HEK293 (cell line): ENCODE measurements around the gene MTFR1L.
A peak's percentile ranks its signal among the peaks of the same experiment; 100 is the strongest.
"Not testable (repeated sequence)": the region's sequence is repeated elsewhere in the genome, so short reads cannot be mapped to it uniquely, and the experiment has no call there.

Experiments
- CTCF ChIA-PET: fragments of 350-600 bp; formaldehyde crosslinking; extraction: SDS; loops from one replicate; lab custom pipeline; 2021; ENCODE audit warnings: antibody characterized with exemption; lab: Yijun Ruan, JAX
- POLR2A ChIA-PET: fragments of 300-600 bp; formaldehyde crosslinking; extraction: SDS; loops from one replicate; lab custom pipeline; 2020; ENCODE audit warnings: antibody characterized with exemption, inconsistent platforms; lab: Yijun Ruan, JAX
- H3K27ac ChIP-seq: fragments of 200-500 bp; sonication (Bioruptor generic); 2 replicates; pipeline ENCODE4 v1.5.1; 2014; ENCODE audit warnings: low read depth, low read length, control low read depth, inconsistent platforms; ENCODE audit errors: extremely low read depth
- H3K36me3 ChIP-seq, 2 experiments: fragments of 200-500 bp in 1 of 2; sonication (Bioruptor generic) in 1 of 2; 1 replicate in 1 of 2; 2 replicates in 1 of 2; pipeline ENCODE4 v1.5.1; 2014 to 2017; ENCODE audit warnings: inconsistent platforms in 2 of 2, low read length in 2 of 2; ENCODE audit not compliant: control insufficient read depth in 2 of 2, insufficient read depth in 1 of 2
- H3K4me1 ChIP-seq: fragments of 200-500 bp; sonication (Bioruptor generic); 2 replicates; pipeline ENCODE4 v1.5.1; 2014; ENCODE audit warnings: mild to moderate bottlenecking, low read length, inconsistent platforms; ENCODE audit not compliant: control insufficient read depth, insufficient read depth
- H3K4me3 ChIP-seq: 2 replicates; pipeline ENCODE4 v1.5.1; 2011; ENCODE audit warnings: low read depth, mild to moderate bottlenecking, control low read depth, low read length, moderate library complexity
- H3K9me3 ChIP-seq: fragments of 200-500 bp; sonication (Bioruptor generic); 2 replicates; pipeline ENCODE4 v1.5.1; 2014; ENCODE audit warnings: low read depth, low read length, inconsistent platforms; ENCODE audit not compliant: control insufficient read depth, insufficient read depth
- SCRT2 ChIP-seq: fragments of 450-650 bp; formaldehyde crosslinking; IDR thresholded peaks from 2 replicates; pipeline ENCODE4 v1.5.1; 2016; ENCODE audit warnings: missing biosample characterization, missing genetic modification characterization
- ZBTB1 ChIP-seq: fragments of 450-650 bp; formaldehyde crosslinking; IDR thresholded peaks from 2 replicates; pipeline ENCODE4 v1.5.1; 2016; ENCODE audit warnings: missing biosample characterization, missing genetic modification characterization
- ZBTB17 ChIP-seq: fragments of 450-650 bp; formaldehyde crosslinking; IDR thresholded peaks from 2 replicates; pipeline ENCODE4 v1.5.1; 2016; ENCODE audit warnings: missing biosample characterization, missing genetic modification characterization
- ZIC2 ChIP-seq: fragments of 450-650 bp; formaldehyde crosslinking; IDR thresholded peaks from 2 replicates; pipeline ENCODE4 v1.5.1; 2016; ENCODE audit warnings: missing biosample characterization, missing genetic modification characterization
- ZNF155 ChIP-seq: fragments of 450-650 bp; formaldehyde crosslinking; IDR thresholded peaks from 2 replicates; pipeline ENCODE4 v1.5.1; 2016; ENCODE audit warnings: missing biosample characterization, missing genetic modification characterization
- ZNF302 ChIP-seq: fragments of 450-650 bp; formaldehyde crosslinking; IDR thresholded peaks from 2 replicates; pipeline ENCODE4 v1.5.1; 2016; ENCODE audit warnings: missing biosample characterization, missing genetic modification characterization, low read depth
- ZNF610 ChIP-seq: fragments of 450-650 bp; formaldehyde crosslinking; IDR thresholded peaks from 2 replicates; pipeline ENCODE4 v1.5.1; 2016; ENCODE audit warnings: missing biosample characterization, missing genetic modification characterization, borderline replicate concordance
- ZNF654 ChIP-seq: fragments of 450-650 bp; formaldehyde crosslinking; IDR thresholded peaks from 2 replicates; pipeline ENCODE4 v1.5.1; 2016; ENCODE audit warnings: low read depth, missing biosample characterization, missing genetic modification characterization
- TF ChIP-seq, protein P1 (sequence below): fragments of 450-650 bp; formaldehyde crosslinking; IDR thresholded peaks from 2 replicates; pipeline ENCODE4 v1.5.1; 2016; ENCODE audit warnings: missing biosample characterization, missing genetic modification characterization
- TF ChIP-seq, protein P2 (sequence below): fragments of 450-650 bp; formaldehyde crosslinking; IDR thresholded peaks from 2 replicates; pipeline ENCODE4 v1.5.1; 2016; ENCODE audit warnings: missing biosample characterization, missing genetic modification characterization
- TF ChIP-seq, protein P3 (sequence below): fragments of 450-650 bp; formaldehyde crosslinking; IDR thresholded peaks from 2 replicates; pipeline ENCODE4 v1.5.1; 2016; ENCODE audit warnings: missing biosample characterization, missing genetic modification characterization

Gene MTFR1L

DNA sequence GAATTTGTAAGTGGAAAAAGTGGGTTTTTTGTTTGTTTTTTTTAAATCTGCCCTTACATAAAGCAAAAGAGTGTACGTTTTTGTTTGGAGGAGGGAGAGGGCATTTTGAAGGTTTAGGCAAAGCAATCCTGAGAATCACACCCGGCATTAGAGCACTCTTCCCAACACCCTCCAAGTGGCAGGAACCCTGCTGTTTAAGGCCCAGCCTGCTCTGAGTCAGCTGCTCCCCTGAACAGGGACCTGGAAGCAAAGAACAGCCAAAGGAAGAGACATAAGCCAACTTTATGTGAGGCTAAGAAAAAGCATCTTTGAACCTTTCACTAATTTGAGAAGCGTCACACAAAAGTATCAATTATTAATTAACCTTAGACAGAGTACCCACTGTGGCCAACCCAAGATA is 16.9 kb downstream of the MTFR1L start:
- H3K9me3 ChIP-seq = no peaks in the 10 kb centered on the region
- no peak overlapping the region for H3K4me3 ChIP-seq
- H3K4me1 ChIP-seq = no peaks in the 10 kb centered on the region
- H3K27ac ChIP-seq = no peak overlapping the region
- peak; percentile 20 for TF ChIP-seq ZIC2 (tag by site-specific recombination)
- no peak for TF ChIP-seq ZNF302 (tag by site-specific recombination)
- CTCF ChIA-PET = interaction anchor here (1.3 to 1.5 kb wide), 2 partner anchors 8 to 59 kb away, joined by 3 to 4 read pairs; no protein-coding TSS in a partner anchor
- peaks cover 8 to 56% of the 10 kb centered on the region in 2 experiments; a peak in 2 of 3 replicates for H3K36me3 ChIP-seq
- POLR2A ChIA-PET = no interaction called here

DNA sequence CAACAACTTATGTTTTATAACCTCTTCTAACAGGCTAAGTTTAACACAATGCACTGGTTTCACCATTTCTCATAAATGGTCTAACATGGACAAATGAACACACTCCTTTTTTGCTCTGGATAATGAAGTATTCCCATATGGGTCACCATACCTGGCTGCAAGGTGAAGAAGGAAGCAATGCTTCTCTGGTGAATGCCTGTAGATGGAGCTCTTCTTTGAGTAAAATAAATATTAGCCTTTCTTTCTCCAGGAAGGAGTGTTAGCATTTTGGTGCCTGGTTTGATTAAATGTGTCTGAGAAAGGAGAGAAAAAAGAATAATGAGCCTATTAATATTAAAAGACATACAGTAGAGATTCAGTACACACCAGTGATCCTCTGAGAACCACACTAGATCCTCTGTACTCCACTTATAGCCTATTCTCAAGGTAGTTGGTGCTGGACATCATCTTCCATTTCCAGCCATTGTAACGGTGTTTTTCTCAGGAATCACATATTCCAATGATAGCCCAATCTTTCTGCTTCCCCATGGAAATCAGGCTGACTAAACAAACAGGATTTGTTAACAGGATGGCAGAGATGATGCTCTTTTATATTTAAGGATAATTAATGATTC is 17.6 kb downstream of the MTFR1L start:
- Histone ChIP-seq H3K4me3 (no peak overlapping the region), H3K36me3 (peaks cover 8 to 49% of the 10 kb centered on the region in 2 experiments; a peak in 2 of 3 replicates), H3K4me1 (no peaks in the 10 kb centered on the region), H3K27ac (no peak overlapping the region), H3K9me3 (no peaks in the 10 kb centered on the region)
- TF ChIP-seq ZBTB17 (tag by site-specific recombination) = peak; percentile 43
- TF ChIP-seq ZNF610 = no peak
- TF ChIP-seq ZBTB1 (tag by site-specific recombination) = no peak
- TF ChIP-seq, protein P1, sequence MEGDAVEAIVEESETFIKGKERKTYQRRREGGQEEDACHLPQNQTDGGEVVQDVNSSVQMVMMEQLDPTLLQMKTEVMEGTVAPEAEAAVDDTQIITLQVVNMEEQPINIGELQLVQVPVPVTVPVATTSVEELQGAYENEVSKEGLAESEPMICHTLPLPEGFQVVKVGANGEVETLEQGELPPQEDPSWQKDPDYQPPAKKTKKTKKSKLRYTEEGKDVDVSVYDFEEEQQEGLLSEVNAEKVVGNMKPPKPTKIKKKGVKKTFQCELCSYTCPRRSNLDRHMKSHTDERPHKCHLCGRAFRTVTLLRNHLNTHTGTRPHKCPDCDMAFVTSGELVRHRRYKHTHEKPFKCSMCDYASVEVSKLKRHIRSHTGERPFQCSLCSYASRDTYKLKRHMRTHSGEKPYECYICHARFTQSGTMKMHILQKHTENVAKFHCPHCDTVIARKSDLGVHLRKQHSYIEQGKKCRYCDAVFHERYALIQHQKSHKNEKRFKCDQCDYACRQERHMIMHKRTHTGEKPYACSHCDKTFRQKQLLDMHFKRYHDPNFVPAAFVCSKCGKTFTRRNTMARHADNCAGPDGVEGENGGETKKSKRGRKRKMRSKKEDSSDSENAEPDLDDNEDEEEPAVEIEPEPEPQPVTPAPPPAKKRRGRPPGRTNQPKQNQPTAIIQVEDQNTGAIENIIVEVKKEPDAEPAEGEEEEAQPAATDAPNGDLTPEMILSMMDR (tag by site-specific recombination) = 0 out of 2 replicates have a peak, but pooled peaks have one; percentile 13
- peak; percentile 28; the same call in 1 of the 2 replicates for TF ChIP-seq ZNF654 (tag by site-specific recombination)
- ChIA-PET CTCF (interaction anchor here (0.8 to 1.3 kb wide), 4 partner anchors 9 to 58 kb away, joined by 3 to 4 read pairs (median 3); no protein-coding TSS in a partner anchor), POLR2A (no interaction called here)

DNA sequence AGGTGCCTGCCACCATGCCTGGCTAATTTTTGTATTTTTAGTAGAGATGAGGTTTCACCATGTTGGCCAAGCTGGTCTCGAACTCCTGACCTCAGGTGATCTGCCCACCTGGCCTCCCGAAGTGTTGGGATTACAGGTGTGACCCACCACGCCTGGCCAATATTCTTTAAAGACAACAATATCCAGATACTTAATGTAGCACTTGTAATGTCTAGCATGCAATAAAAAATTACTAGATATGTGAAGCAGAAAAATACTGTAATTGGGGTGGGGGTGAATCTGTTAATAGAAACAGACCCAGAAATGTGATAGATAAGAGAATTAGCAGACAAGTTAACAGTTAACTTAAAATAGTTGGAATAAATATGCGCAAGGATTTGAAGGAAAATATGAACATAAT is 20.1 kb downstream of the MTFR1L start:
- CTCF ChIA-PET = interaction anchor here (0.7 to 1.8 kb wide), 2 partner anchors 9 to 1298 kb away, joined by 3 to 4 read pairs; no protein-coding TSS in a partner anchor
- H3K9me3 ChIP-seq, H3K4me3 ChIP-seq, H3K27ac ChIP-seq, POLR2A ChIA-PET, H3K4me1 ChIP-seq: not testable (repeated sequence)
- TF ChIP-seq, protein P2, sequence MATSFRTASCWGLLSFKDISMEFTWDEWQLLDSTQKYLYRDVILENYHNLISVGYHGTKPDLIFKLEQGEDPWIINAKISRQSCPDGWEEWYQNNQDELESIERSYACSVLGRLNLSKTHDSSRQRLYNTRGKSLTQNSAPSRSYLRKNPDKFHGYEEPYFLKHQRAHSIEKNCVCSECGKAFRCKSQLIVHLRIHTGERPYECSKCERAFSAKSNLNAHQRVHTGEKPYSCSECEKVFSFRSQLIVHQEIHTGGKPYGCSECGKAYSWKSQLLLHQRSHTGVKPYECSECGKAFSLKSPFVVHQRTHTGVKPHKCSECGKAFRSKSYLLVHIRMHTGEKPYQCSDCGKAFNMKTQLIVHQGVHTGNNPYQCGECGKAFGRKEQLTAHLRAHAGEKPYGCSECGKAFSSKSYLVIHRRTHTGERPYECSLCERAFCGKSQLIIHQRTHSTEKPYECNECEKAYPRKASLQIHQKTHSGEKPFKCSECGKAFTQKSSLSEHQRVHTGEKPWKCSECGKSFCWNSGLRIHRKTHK (tag by site-specific recombination) = peak; percentile 99
- TF ChIP-seq SCRT2 = peak; percentile 48; the same call in 1 of the 2 replicates
- H3K36me3 ChIP-seq = peaks cover 0 to 25% of the 10 kb centered on the region in 2 experiments; a peak in 2 of 3 replicates

DNA sequence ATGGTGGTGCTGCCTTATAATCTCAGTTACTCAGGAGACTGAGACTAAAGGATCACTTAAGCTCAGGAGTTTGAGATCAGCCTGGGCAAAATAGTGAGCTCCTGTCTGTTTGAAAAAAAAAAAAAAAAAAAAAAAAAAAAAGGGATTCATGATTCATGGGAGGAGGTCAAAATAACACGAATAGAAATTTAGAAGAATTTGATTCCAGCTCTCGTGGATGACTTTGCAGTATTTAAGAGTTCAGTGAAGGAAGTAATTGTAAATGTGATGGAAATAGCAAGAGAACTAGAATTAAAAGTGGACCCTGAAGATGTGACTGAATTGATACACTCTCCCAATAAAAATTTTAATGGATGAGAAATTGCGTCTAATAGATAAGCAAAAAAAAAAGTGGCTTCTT is 23.7 kb downstream of the MTFR1L start:
- ChIA-PET CTCF (interaction anchor here (0.6 to 0.7 kb wide), 3 partner anchors 25 to 184 kb away, joined by 3 read pairs; no protein-coding TSS in a partner anchor), POLR2A (interaction anchor here (0.5 kb wide), 1 partner anchor 21 kb away, joined by 5 read pairs; no protein-coding TSS in a partner anchor)
- TF ChIP-seq, protein P3, sequence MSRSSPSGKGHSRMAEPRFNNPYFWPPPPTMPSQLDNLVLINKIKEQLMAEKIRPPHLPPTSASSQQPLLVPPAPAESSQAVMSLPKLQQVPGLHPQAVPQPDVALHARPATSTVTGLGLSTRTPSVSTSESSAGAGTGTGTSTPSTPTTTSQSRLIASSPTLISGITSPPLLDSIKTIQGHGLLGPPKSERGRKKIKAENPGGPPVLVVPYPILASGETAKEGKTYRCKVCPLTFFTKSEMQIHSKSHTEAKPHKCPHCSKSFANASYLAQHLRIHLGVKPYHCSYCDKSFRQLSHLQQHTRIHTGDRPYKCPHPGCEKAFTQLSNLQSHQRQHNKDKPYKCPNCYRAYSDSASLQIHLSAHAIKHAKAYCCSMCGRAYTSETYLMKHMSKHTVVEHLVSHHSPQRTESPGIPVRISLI (tag by site-specific recombination) = peak; percentile 71; the same call in 1 of the 2 replicates
- TF ChIP-seq ZNF155 (tag by site-specific recombination) = no peak

More for the DNA sequence above, 23.7 kb downstream of the MTFR1L start:
- Histone ChIP-seq H3K4me1 (no peaks in the 10 kb centered on the region), H3K9me3 (no peaks in the 10 kb centered on the region), H3K27ac (no peak overlapping the region), H3K4me3 (no peak overlapping the region), H3K36me3 (no peaks in the 10 kb centered on the region; a peak in 1 of 3 replicates)
